H1 (cell line): ENCODE measurements around the gene WDR5. TPM values are rescaled to one million over a fixed set of nuclear protein-coding genes. Genes with fewer than 3 reads are reported as not detected.

Experiments used
- CTCF ChIA-PET: fragments of 300-600 bp; sonication (Branson Sonifier 250); formaldehyde crosslinking; loops from one replicate; lab custom pipeline; 2021; ENCODE audit not compliant: partially characterized antibody; lab: Charles Lee
- POLR2A ChIA-PET: fragments of 300-600 bp; sonication (Branson Sonifier 250); formaldehyde crosslinking; loops from one replicate; lab custom pipeline; 2021; ENCODE audit warnings: inconsistent platforms; ENCODE audit not compliant: partially characterized antibody; lab: Charles Lee
- DNase-seq, 2 experiments: peaks; one replicate each; pipeline versions ENCODE4 v3.0.0 to v3.0.0-alpha.2; 2010 to 2022; ENCODE audit warnings: low spot score in 2 of 2, low read depth in 1 of 2, mixed read lengths in 1 of 2
- FAIRE-seq: peaks from 2 replicates; lab custom pipeline; 2011; peaks lifted over from hg19 to GRCh38; lab: Jason Lieb, UNC
- H2AFZ ChIP-seq: 2 replicates; pipeline ENCODE4 v1.8.1; 2012; ENCODE audit warnings: low read length, inconsistent platforms
- H2AK5ac ChIP-seq: 2 replicates; pipeline ENCODE4 v1.6.1; 2013; ENCODE audit warnings: low read depth, low read length
- H2BK120ac ChIP-seq: replicated peaks from 2 replicates; pipeline ENCODE3; 2013; ENCODE audit warnings: low read depth, low read length, inconsistent platforms
- H2BK12ac ChIP-seq: 2 replicates; pipeline ENCODE4 v1.6.1; 2013; ENCODE audit warnings: low read depth, low read length
- H2BK15ac ChIP-seq: 2 replicates; pipeline ENCODE4 v1.6.1; 2013; ENCODE audit warnings: low read length
- H2BK20ac ChIP-seq: 2 replicates; pipeline ENCODE4 v1.6.1; 2013; ENCODE audit warnings: low read length
- H2BK5ac ChIP-seq: 2 replicates; pipeline ENCODE4 v1.6.1; 2013; ENCODE audit warnings: low read depth, low read length
- H3K14ac ChIP-seq: 2 replicates; pipeline ENCODE4 v1.6.1; 2013; ENCODE audit warnings: inconsistent platforms; ENCODE audit not compliant: insufficient read length
- H3K18ac ChIP-seq: 2 replicates; pipeline ENCODE4 v1.6.1; 2013; ENCODE audit warnings: low read length; ENCODE audit errors: extremely low read depth
- H3K23ac ChIP-seq: 2 replicates; pipeline ENCODE4 v1.6.1; 2013; ENCODE audit warnings: inconsistent platforms; ENCODE audit not compliant: insufficient read length
- H3K23me2 ChIP-seq: 2 replicates; pipeline ENCODE4 v1.6.1; 2013; ENCODE audit warnings: low read depth, low read length
- H3K27ac ChIP-seq: 2 replicates; pipeline ENCODE4 v1.6.1; 2011; ENCODE audit warnings: low read depth, low read length, inconsistent platforms
- H3K27me3 ChIP-seq, 4 experiments: replicated peaks in 1 of 4; 1 replicate in 1 of 4; 2 replicates in 3 of 4; pipeline versions ENCODE4 v1.6.1 to v1.8.1; 2011 to 2013; ENCODE audit warnings: low read length in 3 of 4, mild to moderate bottlenecking in 3 of 4, inconsistent platforms in 2 of 4, mixed read lengths in 2 of 4, moderate library complexity in 1 of 4; ENCODE audit not compliant: control insufficient read depth in 3 of 4, insufficient read depth in 3 of 4; ENCODE audit errors: extremely low read depth in 1 of 4
- H3K36me3 ChIP-seq, 4 experiments: 2 replicates each; pipeline versions ENCODE4 v1.6.1 to v1.8.1; 2011 to 2013; ENCODE audit warnings: mild to moderate bottlenecking in 4 of 4, low read length in 3 of 4, moderate library complexity in 2 of 4, control low read depth in 1 of 4, inconsistent platforms in 1 of 4; ENCODE audit not compliant: insufficient read depth in 4 of 4, control insufficient read depth in 2 of 4
- H3K4ac ChIP-seq: replicated peaks from 2 replicates; pipeline ENCODE3; 2013; ENCODE audit warnings: low read length, low read depth, mixed read lengths, inconsistent platforms; ENCODE audit not compliant: insufficient read length
- H3K4me1 ChIP-seq, 4 experiments: replicated peaks in 1 of 4; 1 replicate in 1 of 4; 2 replicates in 3 of 4; pipeline versions ENCODE4 v1.6.1 to v1.8.1; 2011 to 2013; ENCODE audit warnings: low read length in 3 of 4, inconsistent platforms in 2 of 4, mixed read lengths in 1 of 4; ENCODE audit not compliant: insufficient read depth in 4 of 4, control insufficient read depth in 3 of 4
- H3K4me2 ChIP-seq, 2 experiments: 2 replicates each; pipeline versions ENCODE4 v1.6.1 to v1.8.1; 2011 to 2013; ENCODE audit warnings: low read depth in 2 of 2, low read length in 2 of 2, control low read depth in 1 of 2, inconsistent platforms in 1 of 2, mild to moderate bottlenecking in 1 of 2; ENCODE audit not compliant: insufficient read depth in 1 of 2
- H3K4me3 ChIP-seq, 4 experiments: fragments of 200-600, 300-600 bp in 1 of 4; sonication (generic), shearing (Covaris generic), sonication (Bioruptor Twin) in 1 of 4; 2 replicates each; pipeline versions ENCODE4 v1.5.1 to v1.8.1; 2011 to 2016; ENCODE audit warnings: low read length in 4 of 4, low read depth in 3 of 4, control low read depth in 2 of 4, inconsistent platforms in 2 of 4, mild to moderate bottlenecking in 2 of 4, mixed read lengths in 1 of 4, moderate library complexity in 1 of 4; ENCODE audit not compliant: insufficient read depth in 2 of 4; ENCODE audit errors: extremely low read depth in 1 of 4
- H3K56ac ChIP-seq: replicated peaks from 2 replicates; pipeline ENCODE3; 2013; ENCODE audit warnings: low read depth, mild to moderate bottlenecking, mixed read lengths, low read length, inconsistent platforms; ENCODE audit not compliant: insufficient read length
- H3K79me1 ChIP-seq: 2 replicates; pipeline ENCODE4 v1.6.1; 2013; ENCODE audit warnings: low read depth, low read length, control low read depth
- H3K79me2 ChIP-seq, 2 experiments: 2 replicates each; pipeline versions ENCODE4 v1.6.1 to v1.8.1; 2012 to 2013; ENCODE audit warnings: low read length in 2 of 2, mild to moderate bottlenecking in 2 of 2, inconsistent platforms in 1 of 2; ENCODE audit not compliant: insufficient read depth in 2 of 2, control insufficient read depth in 1 of 2
- H3K9ac ChIP-seq, 4 experiments: replicated peaks in 1 of 4; 1 replicate in 1 of 4; 2 replicates in 3 of 4; pipeline versions ENCODE4 v1.6.1 to v1.8.1; 2011 to 2013; ENCODE audit warnings: low read depth in 3 of 4, low read length in 3 of 4, control low read depth in 2 of 4, mild to moderate bottlenecking in 2 of 4, moderate library complexity in 2 of 4, inconsistent platforms in 1 of 4; ENCODE audit errors: extremely low read depth in 1 of 4
- H3K9me3 ChIP-seq, 2 experiments: 2 replicates each; pipeline versions ENCODE4 v1.6.1 to v1.8.1; 2012 to 2013; ENCODE audit warnings: mild to moderate bottlenecking in 2 of 2, moderate library complexity in 2 of 2, control low read depth in 1 of 2, inconsistent platforms in 1 of 2, low read depth in 1 of 2, low read length in 1 of 2, mixed read lengths in 1 of 2; ENCODE audit not compliant: insufficient read depth in 2 of 2
- H4K20me1 ChIP-seq, 2 experiments: replicated peaks in 1 of 2; 2 replicates each; pipeline versions ENCODE3 to v1.8.1; 2011 to 2013; ENCODE audit warnings: inconsistent platforms in 2 of 2, low read length in 2 of 2, mild to moderate bottlenecking in 1 of 2; ENCODE audit not compliant: insufficient read depth in 2 of 2, control insufficient read depth in 1 of 2
- H4K5ac ChIP-seq: 2 replicates; pipeline ENCODE4 v1.6.1; 2013; ENCODE audit warnings: low read length, low read depth, mixed read lengths, inconsistent platforms; ENCODE audit not compliant: insufficient read length
- H4K8ac ChIP-seq: 2 replicates; pipeline ENCODE4 v1.8.0; 2013; ENCODE audit warnings: mild to moderate bottlenecking, moderate library complexity, low read length, inconsistent platforms; ENCODE audit not compliant: insufficient read depth; ENCODE audit errors: extremely low read depth
- H4K91ac ChIP-seq: replicated peaks from 2 replicates; pipeline ENCODE3; 2013; ENCODE audit warnings: low read length, mixed read lengths, inconsistent platforms; ENCODE audit not compliant: insufficient read length
- CEBPB ChIP-seq: IDR thresholded peaks from 2 replicates; pipeline ENCODE4 v1.6.1; 2012; ENCODE audit warnings: low read depth, low read length
- CTBP2 ChIP-seq: IDR thresholded peaks from 2 replicates; pipeline ENCODE4 v1.7.0; 2011; ENCODE audit warnings: borderline replicate concordance, mild to moderate bottlenecking, moderate library complexity, mixed read lengths, low read length; ENCODE audit not compliant: insufficient read depth, insufficient read length
- JUN ChIP-seq: IDR thresholded peaks from 2 replicates; pipeline ENCODE4 v1.6.1; 2011; ENCODE audit warnings: low read depth, mild to moderate bottlenecking, improper control_type of control experiment, low read length
- NANOG ChIP-seq: IDR thresholded peaks from 2 replicates; pipeline ENCODE4 v1.6.1; 2011; ENCODE audit warnings: low read length, low read depth, mild to moderate bottlenecking, inconsistent platforms; ENCODE audit not compliant: insufficient read depth, poor library complexity, severe bottlenecking
- PHF8 ChIP-seq: fragments of 200-600 bp; sonication (generic); conservative IDR thresholded peaks from 2 replicates; pipeline ENCODE4 v1.7.1; 2012; ENCODE audit warnings: low read depth, mild to moderate bottlenecking, inconsistent platforms, low read length, moderate library complexity
- SP4 ChIP-seq: IDR thresholded peaks from 2 replicates; pipeline ENCODE4 v1.6.1; 2012; ENCODE audit warnings: low read length, inconsistent platforms
- TAF7 ChIP-seq: optimal IDR thresholded peaks from 2 replicates; pipeline ENCODE3; 2011; ENCODE audit warnings: low read depth, mild to moderate bottlenecking, inconsistent platforms, low read length, moderate library complexity, borderline replicate concordance
- ZNF274 ChIP-seq: IDR thresholded peaks from 2 replicates; pipeline ENCODE4 v1.7.0; 2012; ENCODE audit warnings: low read length, borderline replicate concordance; ENCODE audit errors: extremely low read depth
- WGBS, 2 experiments: shearing (Covaris generic) in 1 of 2; methylation state at CpG; one replicate each; pipeline versions ENCODE4 v1.1.6 to v1.1.7; 2013 to 2015; ENCODE audit warnings: low lambda C conversion rate in 2 of 2, mixed read lengths in 2 of 2, inconsistent platforms in 1 of 2, low coverage in 1 of 2, missing lambda C conversion rate in 1 of 2; ENCODE audit not compliant: insufficient replicate concordance in 2 of 2, insufficient coverage in 1 of 2, insufficient read length in 1 of 2; ENCODE audit errors: extremely low coverage in 1 of 2, missing lambda C conversion rate in 1 of 2; 5-methylcytosine and 5-hydroxymethylcytosine counted together
- polyA plus RNA-seq, 7 experiments: library from polyadenylated mRNA; depleted of rRNA in 3 of 7; stranded (reverse) in 5 of 7; unstranded in 2 of 7; fragments of >200 nt in 5 of 7; fragments of 200-250 nt in 2 of 7; gene quantifications; 1 replicate in 5 of 7; 2 replicates in 1 of 7; 4 replicates in 1 of 7; pipeline versions ENCODE4 v1.2.1 to v1.2.3, GENCODE V29; 2011 to 2013; ENCODE audit warnings: missing spikeins in 2 of 7, mixed read lengths in 2 of 7
- total RNA-seq: library from RNA; stranded (reverse); fragmentation: NEBNext Ultra II Directional; extraction: Animal tissue kit (Norgen Biotek cat#: 25700); gene quantifications from 2 replicates; pipeline ENCODE4 v1.2.1, GENCODE V29; 2021
- TF ChIP-seq, protein P1 (sequence below): IDR thresholded peaks from 2 replicates; pipeline ENCODE4 v1.6.1; 2011; ENCODE audit warnings: low read length, improper control_type of control experiment
- TF ChIP-seq, protein P2 (sequence below): IDR thresholded peaks from 2 replicates; pipeline ENCODE4 v1.6.1; 2012; ENCODE audit warnings: inconsistent platforms

The WDR5 gene
- total and polyA plus RNA-seq, 2 of the 8 experiments (the other 6 are each of a cell fraction or from before 2014, with no cell fraction given) = 38.4 to 68.1 TPM

DNA sequence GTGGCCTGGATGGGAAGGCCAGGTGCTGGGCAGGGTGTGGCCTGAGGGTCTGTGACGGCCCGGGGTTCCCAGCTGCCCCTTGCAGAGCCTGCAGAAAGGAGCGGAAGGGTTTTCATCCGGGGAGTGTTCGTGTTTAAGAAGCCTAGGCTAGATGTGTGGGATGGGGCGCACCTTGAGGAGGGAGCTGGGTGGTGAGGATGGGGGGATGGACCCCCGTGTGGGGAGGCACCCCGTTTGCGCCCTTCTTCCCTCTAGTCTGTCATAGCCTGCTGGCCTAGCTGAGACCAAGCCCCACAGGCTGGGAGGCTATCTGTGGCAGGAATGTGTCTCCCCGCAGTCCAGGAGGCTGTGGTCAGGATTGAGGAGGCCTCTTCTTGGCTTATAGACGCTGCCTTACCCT is 16.6 kb downstream of the WDR5 start:
- TF ChIP-seq CEBPB (no peak), NANOG (no peak), SP4 (no peak), TAF7 (no peak), CTBP2 (no peak), PHF8 (no peak), JUN (no peak), ZNF274 (no peak)
- TF ChIP-seq, protein P1, sequence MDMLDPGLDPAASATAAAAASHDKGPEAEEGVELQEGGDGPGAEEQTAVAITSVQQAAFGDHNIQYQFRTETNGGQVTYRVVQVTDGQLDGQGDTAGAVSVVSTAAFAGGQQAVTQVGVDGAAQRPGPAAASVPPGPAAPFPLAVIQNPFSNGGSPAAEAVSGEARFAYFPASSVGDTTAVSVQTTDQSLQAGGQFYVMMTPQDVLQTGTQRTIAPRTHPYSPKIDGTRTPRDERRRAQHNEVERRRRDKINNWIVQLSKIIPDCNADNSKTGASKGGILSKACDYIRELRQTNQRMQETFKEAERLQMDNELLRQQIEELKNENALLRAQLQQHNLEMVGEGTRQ = no peak
- TF ChIP-seq, protein P2, sequence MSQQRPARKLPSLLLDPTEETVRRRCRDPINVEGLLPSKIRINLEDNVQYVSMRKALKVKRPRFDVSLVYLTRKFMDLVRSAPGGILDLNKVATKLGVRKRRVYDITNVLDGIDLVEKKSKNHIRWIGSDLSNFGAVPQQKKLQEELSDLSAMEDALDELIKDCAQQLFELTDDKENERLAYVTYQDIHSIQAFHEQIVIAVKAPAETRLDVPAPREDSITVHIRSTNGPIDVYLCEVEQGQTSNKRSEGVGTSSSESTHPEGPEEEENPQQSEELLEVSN = no peak
- H2AK5ac ChIP-seq = no peak overlapping the region
- H2AFZ ChIP-seq = no peak overlapping the region
- CTCF ChIA-PET = no interaction called here
- no peak overlapping the region for H3K27ac ChIP-seq
- no peak overlapping the region for H2BK5ac ChIP-seq
- no peak overlapping the region for H4K8ac ChIP-seq
- no peak overlapping the region for H2BK12ac ChIP-seq
- H3K18ac ChIP-seq = no peak overlapping the region
- no peaks in the 10 kb centered on the region for H3K23me2 ChIP-seq
- H3K79me2 ChIP-seq = peaks cover 0 to 3% of the 10 kb centered on the region in 2 experiments; a peak in 1 of 4 replicates
- DNase-seq (no peak), FAIRE-seq (no peak)
- no peak overlapping the region for H3K4me3 ChIP-seq
- no peak overlapping the region for H3K4me2 ChIP-seq
- no peak overlapping the region for H4K91ac ChIP-seq
- peaks cover 42 to 84% (median 70%) of the 10 kb centered on the region in 4 experiments for H3K36me3 ChIP-seq
- H3K79me1 ChIP-seq = peaks cover 8% of the 10 kb centered on the region
- no peak overlapping the region for H2BK15ac ChIP-seq
- no peaks in the 10 kb centered on the region for H3K27me3 ChIP-seq
- no peak overlapping the region for H3K14ac ChIP-seq
- H3K4me1 ChIP-seq = no peaks in the 10 kb centered on the region
- no peak overlapping the region for H3K9ac ChIP-seq
- H3K56ac ChIP-seq = no peak overlapping the region
- POLR2A ChIA-PET = no interaction called here
- no peak overlapping the region for H3K23ac ChIP-seq
- H4K5ac ChIP-seq = no peak overlapping the region
- H3K4ac ChIP-seq = no peak overlapping the region
- no peak overlapping the region for H2BK120ac ChIP-seq
- WGBS, 2 experiments = 99% methylated on average over 10 of the region's 11 CpGs; no CpG with 5 or more reads in 1 of the 2 experiments
- no peak overlapping the region for H2BK20ac ChIP-seq
- peaks cover 9 to 33% of the 10 kb centered on the region in 2 experiments for H4K20me1 ChIP-seq
- H3K9me3 ChIP-seq = no peaks in the 10 kb centered on the region
